Loucy (cell line): ENCODE results near the gene KDM5B.

Source experiments
- EZH2phosphoT487 ChIP-seq: fragments of 200-600 bp; IDR thresholded peaks from 2 replicates; pipeline ENCODE4 v1.6.1; 2018; ENCODE audit warnings: antibody characterized with exemption, mild to moderate bottlenecking, moderate library complexity, borderline replicate concordance
- TF ChIP-seq, protein P1 (sequence below): fragments of 200-600 bp; sonication (generic); conservative IDR thresholded peaks from 2 replicates; pipeline ENCODE4 v1.5.1; 2014; ENCODE audit warnings: mild to moderate bottlenecking, antibody characterized with exemption, low read length

DNA sequence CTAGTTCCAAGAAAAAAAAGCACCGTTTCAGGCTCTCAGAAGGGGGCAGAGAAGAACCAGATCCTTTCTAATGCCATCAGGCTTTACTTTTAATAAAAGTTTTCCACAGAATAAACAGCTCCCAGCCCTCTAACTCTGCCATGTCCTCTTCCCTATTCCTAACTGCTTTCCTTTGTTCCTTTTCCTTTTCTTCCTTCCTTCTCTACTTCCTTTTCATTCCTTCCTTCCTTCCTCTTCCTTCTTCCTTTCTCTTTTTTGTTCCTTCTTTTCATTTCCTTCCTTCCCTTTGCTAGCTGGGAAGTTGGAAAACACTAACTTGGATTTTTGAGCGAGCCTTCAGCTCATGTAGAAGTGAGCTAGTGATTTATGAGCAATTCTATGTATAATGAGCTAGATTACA is 46.2 kb downstream of the KDM5B start:
- TF ChIP-seq, protein P1, sequence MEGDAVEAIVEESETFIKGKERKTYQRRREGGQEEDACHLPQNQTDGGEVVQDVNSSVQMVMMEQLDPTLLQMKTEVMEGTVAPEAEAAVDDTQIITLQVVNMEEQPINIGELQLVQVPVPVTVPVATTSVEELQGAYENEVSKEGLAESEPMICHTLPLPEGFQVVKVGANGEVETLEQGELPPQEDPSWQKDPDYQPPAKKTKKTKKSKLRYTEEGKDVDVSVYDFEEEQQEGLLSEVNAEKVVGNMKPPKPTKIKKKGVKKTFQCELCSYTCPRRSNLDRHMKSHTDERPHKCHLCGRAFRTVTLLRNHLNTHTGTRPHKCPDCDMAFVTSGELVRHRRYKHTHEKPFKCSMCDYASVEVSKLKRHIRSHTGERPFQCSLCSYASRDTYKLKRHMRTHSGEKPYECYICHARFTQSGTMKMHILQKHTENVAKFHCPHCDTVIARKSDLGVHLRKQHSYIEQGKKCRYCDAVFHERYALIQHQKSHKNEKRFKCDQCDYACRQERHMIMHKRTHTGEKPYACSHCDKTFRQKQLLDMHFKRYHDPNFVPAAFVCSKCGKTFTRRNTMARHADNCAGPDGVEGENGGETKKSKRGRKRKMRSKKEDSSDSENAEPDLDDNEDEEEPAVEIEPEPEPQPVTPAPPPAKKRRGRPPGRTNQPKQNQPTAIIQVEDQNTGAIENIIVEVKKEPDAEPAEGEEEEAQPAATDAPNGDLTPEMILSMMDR: no peak
- TF ChIP-seq EZH2phosphoT487: no peak
